HG02571 (cell line): ENCODE data around the gene PTPRN2.
"Not testable (repeated sequence)": the region's sequence is repeated elsewhere in the genome, so short reads cannot be mapped to it uniquely, and the experiment has no call there.

ENCODE experiments used
- ATAC-seq: cut with Tn5 transposase; IDR thresholded peaks from one replicate; pipeline ENCODE4 v1.9.1; 2021; ENCODE audit warnings: mild to moderate bottlenecking, moderate library complexity; ENCODE audit not compliant: unreplicated experiment

The PTPRN2 gene

DNA sequence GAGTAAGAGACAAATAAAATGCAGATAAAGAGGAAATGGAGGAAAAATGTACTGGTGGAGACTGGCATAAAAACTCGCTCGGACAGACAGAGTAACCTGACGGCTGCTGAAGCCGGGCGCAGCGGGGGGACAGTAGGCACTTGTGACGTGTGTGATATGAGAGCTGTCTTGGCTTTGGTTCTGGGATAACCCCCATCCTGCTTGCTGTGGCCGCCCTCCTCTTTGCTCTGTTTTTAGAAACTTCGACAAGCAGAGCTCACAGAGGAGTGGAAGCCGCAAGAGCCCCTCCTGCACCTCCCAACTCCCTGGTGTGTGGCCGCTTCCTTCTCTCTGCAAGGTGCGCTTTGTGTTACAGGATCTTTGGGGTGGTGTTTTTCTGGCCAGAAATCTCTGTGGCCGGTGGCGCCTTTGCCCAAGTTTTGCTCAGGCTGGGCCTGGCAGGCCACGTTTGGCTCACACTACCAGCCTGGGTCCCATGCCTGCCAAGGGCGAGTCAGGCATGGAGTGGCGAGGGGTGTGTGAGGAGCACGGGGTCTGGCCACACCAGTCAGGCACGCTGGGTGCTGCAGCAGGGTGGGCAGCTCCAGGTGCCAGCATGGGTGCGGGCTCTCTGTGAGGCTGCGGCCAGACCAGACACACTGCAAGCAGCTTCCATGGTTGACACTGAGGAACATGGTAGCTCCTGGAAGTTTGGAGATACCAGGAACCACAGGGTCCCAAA, 982.8 kb downstream of the PTPRN2 start:
- no peak for ATAC-seq

DNA sequence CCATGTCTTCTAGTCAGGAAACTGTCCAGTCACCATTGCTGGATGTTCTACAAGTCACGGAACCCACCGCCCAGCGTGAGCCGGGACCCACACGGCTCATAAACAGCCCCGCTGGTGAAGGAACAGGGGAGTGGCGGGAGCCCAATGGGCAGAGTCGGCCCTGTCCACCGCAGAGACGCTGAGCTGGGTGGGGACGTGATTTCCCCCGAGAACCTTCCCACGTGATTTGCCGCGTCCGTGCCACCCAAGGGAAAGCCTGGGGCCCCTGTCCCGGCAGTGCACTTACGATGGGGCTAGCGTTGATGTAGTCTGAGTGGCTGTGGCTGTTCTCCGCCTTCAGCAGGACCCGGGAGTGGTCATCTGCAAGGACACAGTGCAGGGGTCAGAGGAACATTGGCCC, 983.9 kb downstream of the PTPRN2 start:
- ATAC-seq = no peak

DNA sequence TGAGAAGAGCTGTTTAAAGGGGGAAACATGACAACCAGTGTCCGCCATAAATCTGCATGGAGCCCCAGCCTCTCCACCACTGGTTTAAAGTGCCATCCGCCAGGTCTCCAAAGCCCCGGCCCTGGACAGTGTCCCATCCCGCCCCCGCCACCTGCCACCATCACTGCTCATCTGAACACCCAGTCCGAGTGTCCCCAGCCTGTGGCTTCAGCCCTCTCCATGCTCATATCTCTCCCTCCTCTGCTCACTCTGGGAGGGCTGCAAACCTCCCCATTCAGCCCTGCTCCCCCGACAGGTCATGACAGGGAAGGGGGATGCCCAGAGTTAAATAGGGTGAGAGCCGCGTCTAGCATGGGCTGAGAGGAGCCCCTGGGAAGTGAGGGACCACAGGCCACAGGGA, 984.6 kb downstream of the PTPRN2 start:
- ATAC-seq = no peak

DNA sequence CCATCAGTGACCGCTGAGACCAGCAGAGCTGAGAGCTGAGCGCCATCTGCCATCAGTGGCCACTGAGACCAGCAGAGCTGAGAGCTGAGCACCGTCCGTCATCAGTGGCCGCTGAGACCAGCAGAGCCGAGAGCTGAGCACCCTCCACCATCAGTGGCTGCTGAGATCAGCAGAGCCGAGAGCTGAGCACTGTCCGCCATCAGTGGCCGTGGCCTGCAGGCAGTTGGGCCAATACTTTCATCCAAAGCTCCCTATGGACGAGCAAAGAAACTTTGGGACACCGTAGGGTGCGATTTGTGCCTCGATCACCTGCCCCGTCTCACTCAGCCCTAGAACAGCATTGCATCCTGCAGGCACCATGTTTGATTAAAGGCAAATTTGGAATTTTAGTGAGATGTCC, 985.0 kb downstream of the PTPRN2 start:
- no peak for ATAC-seq

DNA sequence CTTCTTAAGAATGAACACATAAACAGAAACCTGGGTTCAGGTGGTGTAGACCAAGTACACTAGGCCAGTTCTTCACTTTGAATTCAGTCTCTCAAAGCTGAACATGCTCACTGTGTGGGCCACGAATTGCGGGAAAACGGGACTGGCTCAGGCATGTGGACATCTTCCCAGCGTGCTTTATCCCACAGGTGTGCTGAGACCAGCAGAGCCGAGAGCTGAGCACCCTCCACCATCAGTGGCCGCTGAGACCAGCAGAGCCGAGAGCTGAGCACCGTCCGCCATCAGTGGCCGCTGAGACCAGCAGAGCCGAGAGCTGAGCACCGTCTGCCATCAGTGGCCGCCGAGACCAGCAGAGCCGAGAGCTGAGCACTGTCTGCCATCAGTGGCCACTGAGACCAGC, 985.5 kb downstream of the PTPRN2 start:
- ATAC-seq = no peak

DNA sequence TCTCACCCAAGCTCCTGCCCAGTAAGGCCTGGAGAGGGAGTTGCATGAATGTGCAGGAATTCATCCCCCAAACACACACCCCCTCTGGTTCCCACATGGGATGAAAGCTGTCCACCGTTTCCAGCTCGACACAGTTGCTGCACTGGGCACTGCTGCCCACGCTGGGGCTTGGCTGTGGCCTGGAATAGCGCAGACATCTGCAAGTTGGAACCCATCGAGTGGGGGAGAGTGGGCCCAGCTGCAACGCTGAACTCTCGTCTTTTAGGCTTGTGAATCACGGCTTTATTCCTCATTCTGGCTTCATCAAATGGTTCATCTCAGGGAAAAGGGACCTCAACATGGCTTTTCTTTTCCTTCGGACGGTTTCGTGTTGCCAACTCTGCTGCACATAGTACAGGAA, 986.1 kb downstream of the PTPRN2 start:
- no peak for ATAC-seq

DNA sequence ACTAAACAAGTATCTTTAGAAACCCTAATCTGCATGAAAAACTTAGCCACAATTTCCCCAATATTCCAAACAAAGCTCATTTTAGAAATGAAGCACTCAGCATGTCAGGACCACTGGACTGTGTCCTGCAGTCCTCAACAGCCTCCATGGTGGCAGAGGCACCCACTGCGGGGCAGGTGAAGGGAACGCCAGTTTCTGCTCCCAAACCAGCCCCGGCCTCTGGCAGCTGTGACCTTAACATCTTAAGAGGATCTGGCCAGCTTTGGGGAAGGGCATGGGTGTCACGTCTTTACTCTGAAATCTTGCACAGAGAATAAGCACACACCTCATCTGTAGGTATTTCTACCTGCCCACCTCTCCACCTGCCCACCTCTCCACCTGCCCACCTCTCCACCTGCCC, 988.1 kb downstream of the PTPRN2 start:
- no peak for ATAC-seq

DNA sequence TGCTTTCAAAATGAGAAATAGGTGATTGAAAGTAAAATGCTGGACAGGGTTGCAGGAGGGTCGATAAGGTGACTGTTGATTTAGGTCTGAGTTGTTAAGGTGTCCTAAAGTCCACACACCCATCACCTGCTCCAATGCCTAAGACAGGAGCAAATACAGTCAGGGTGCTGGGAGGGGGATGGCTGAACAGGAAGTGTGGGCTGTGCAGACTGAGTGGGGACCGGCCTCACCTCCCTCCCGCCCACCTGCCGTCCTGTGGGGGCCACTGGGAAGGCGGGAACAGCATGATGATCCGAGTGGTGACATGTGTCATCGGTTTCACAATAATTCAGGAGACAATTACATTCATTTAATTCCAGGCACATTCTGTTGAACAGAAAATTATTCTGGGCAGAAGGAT, 990.1 kb downstream of the PTPRN2 start:
- no peak for ATAC-seq

DNA sequence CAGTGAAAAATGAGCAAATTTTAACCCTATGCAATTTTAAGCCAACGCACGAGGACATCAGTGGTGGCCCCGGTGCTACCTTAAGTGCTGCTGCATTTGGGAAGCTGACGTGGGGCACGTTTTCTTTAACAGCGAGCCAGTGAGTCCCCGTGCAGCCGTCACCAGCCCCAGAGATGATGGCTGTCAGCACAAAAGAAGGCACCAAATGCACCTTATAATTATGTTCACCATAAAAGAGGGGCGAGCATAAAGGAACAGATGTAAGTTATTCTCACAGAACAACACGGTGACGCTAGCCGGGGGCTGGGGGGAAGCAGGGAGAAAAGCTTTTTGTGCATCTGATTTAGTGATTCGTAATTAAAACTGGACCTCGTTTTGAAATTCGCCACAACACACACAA, 990.7 kb downstream of the PTPRN2 start:
- ATAC-seq = no peak

DNA sequence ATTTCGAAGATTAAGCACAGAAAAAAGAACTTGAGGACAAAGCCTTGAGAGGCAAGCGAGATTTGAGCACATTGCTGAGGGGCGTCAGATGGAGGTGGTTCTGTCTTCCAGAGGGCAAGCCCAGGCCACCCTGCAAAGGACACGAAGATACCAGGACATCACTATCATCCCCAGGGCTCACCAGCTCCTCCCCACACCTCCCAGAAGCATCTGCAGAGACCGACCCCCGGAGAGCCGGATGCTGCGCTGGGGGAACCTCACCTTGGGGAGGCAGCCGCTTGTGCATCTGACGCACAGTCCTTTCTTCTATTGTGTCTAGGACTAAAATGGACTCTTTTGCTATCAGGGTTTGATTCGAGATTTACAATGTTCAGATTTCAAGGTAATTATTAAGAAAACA, 991.2 kb downstream of the PTPRN2 start:
- ATAC-seq = no peak

DNA sequence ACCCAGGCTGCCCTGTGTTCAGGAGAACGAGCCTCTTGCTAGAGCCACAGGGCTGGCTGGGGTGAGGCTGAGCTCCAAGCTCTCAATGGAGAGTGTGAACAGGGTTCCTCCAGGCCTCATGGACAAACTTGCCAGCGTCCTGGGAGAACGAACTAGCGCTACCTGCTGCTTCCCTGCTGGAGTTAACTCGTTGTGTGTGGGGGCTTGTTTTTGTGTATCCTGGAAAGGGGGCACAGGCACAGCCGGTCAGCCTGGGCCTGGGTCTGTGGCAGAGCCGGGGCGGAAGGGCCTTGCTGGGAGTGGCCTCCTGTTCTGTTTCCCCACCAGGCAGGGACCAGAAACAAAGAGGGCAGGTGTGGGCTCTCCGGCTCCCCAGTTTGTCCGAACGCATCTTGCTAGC, 991.6 kb downstream of the PTPRN2 start:
- ATAC-seq = no peak

DNA sequence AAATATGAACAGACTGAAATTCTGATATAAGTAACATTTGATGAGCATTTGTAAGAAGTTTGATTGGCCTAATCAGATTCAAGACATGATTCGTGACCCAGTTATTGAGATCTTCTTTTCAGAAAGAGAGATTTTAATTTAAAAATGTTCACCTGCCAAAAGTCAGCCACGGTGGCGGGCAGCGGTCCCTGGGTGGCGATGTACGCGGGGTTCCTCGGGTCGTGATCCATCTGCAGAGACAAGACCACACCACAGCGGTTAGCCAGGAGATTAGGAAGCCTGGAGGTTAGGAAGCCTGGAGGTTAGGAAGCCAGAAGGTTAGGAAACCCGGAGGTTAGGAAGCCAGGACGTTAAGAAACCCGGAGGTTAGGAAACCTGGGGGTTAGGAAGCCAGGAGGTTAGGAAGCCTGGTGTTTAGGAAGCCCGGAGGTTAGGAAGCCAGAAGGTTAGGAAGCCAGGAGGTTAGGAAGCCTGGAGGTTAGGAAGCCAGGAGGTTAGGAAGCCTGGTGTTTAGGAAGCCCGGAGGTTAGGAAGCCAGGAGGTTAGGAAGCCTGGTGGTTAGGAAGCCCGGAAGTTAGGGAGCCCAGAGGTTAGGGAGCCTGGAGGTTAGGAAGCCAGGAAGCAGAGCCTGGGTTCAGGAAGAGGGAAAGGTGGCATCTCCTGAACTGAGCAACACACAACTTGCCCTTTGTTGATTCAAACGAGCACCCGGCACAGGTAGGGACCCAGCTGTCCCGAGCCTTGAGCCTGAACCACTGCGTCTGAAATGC, 992.4 kb downstream of the PTPRN2 start:
- ATAC-seq = no peak

DNA sequence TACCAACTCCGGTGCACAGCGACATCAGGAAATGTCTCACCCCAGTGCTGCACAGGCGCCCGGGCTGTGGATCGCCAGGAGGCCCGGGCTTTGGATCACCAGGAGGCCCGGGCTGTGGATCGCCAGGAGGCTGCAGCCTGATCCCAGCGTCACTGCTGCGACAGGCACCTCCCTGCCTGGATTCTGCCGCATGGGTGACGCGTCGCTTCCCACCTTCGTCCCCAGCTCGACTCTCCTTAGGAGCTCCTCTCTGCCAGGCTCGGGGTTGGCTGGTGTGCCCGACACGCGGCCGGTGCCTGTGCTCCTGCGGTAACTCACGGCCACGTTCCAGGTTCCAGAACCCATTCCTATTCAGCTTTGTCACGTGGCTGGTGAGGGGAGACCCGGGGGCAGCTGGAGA, 993.3 kb downstream of the PTPRN2 start:
- ATAC-seq = no peak

DNA sequence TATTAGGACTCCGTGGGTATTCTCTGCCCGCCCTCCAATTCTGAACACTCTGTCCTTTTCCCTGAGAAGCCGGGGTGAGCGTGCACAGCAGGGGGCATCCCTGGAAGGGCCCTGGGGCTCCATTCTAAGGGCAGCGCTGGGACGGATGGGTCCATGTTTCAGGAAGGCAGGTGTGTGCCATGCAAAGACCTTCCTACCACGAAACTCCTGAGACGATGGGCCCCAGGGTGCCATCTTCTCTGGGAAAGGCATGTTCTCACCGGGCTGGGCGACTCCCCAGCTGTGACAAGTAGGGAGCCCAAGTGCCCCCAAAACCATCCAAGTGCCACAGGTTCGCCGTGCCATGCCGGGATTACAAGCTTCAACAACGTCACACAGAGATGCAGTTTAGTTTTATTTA, 994.1 kb downstream of the PTPRN2 start:
- no peak for ATAC-seq

DNA sequence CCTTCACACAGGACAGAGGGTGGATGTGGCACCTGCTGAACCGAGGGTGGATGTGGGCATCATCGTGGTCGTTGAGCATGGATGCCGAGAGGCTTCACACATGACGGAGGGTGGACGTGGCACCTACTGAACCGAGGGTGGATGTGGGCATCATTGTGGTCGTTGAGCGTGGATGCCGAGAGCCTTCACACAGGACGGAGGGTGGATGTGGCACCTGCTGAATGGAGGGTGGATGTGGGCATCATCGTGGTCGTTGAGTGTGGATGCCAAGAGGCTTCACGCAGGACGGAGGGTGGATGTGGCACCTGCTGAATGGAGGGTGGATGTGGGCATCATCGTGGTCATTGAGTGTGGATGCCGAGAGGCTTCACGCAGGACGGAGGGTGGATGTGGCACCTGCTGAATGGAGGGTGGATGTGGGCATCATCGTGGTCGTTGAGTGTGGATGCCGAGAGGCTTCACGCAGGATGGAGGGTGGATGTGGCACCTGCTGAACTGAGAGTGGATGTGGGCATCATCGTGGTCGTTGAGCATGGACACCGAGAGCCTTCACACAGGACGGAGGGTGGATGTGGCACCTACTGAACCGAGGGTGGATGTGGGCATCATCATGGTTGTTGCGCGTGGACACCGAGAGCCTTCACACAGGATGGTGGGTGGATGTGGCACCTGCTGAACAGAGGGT, 994.8 kb downstream of the PTPRN2 start:
- not testable (repeated sequence) for ATAC-seq

DNA sequence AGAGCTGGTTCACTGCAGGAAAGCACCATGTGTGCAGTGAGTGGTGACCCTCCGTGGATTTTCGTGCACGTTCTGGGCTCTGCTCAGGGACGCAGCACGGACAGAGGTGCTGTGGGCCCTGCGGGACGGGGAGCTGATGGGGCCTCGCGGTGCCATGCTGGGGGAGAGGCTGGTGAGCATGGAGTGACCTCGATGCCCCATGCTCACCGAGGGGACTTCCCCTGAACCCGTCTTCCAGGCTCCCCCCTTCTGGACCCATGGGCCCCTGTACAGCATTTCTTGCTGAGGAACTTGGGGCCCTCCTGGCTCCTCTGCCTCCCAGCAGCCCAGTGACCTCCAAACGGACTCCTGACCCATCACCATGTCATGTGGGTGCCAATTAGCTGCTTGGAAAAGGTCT, 997.1 kb downstream of the PTPRN2 start:
- no peak for ATAC-seq

DNA sequence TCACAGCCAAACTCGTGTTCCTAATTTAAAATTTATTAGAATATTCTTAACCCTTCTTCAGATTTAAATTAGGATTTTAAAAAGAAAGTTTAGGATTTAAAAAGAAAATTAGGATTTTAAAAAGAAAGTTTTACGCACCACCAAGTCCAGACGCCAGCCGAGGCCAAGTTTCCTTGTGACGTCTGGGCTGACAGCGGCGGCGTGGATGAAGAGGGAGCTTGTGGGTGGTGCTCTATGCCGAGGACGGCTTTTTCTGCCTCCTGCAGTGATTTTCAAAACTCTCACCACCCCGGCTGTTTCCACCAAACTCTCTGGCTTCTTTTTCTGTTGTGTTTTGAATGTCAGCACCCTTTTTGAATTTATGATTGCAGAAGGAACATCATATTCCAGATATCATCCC, 997.9 kb downstream of the PTPRN2 start:
- ATAC-seq = no peak

DNA sequence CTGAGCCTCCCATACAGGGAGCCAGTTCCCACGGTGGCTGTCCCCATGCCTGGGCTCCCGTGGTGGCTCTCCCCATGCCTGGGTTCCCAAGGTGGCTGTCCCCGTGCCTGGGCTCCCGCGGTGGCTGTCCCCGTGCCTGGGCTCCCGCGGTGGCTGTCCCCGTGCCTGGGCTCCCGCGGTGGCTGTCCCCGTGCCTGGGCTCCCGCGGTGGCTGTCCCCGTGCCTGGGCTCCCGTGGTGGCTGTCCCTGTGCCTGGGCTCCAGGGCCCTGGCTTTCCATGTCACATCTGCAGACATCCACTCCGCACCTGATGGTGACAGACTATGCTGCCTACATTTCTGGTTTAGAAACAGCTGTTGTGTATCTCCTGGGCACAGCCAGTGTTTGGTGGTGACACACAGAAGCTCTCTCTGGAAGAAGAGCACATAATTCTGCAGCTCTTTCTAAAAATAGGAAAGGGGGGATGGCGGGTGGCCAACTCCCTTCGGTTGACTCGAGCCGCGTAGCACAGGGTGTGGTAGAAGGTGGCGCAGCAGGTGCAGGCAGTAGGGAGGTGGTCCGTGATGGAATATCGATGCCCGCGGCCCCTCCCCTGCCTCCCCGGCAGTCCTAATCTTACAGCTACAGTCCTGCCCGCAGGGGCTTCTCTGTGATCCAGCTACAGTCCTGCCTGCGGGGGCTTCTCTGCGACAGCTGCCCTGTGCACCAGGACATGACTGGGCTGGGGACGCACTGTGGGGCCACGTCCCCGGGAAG, 999.6 kb downstream of the PTPRN2 start:
- no peak for ATAC-seq

DNA sequence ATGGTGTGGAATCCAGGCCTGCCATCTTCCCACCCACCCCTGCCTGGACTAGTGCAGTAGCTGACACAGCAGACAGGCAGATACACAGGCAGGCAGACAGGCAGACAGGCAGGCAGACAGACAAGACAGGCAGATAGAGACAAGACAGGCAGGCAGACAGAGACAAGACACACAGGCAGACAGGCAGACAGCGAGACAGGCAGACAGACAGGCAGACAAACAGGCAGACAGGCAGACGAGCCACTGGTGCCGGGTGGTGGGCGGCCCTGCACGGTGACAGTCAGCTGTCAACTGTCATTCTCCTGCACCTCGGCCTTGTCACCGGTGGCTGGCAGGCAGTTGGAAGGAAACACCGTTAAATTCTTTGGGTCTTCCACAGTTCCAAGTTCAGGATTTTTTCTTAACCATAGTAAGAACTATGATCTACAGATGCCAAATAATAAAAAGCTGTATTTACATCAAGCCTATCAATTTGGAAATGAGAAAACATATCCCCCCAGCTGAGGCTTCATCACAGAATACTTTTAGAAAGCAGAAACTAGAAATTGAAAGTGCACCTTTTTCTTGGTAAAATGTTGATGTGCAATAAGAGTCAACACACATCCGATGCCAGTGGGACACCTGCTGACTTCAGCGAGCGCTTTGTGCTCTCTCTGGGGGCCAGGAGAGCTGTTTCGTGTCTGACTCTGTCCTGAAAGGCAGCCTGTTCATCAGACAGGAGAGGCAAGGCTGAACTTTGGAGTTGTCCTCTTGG, 1000.4 kb downstream of the PTPRN2 start:
- no peak for ATAC-seq

DNA sequence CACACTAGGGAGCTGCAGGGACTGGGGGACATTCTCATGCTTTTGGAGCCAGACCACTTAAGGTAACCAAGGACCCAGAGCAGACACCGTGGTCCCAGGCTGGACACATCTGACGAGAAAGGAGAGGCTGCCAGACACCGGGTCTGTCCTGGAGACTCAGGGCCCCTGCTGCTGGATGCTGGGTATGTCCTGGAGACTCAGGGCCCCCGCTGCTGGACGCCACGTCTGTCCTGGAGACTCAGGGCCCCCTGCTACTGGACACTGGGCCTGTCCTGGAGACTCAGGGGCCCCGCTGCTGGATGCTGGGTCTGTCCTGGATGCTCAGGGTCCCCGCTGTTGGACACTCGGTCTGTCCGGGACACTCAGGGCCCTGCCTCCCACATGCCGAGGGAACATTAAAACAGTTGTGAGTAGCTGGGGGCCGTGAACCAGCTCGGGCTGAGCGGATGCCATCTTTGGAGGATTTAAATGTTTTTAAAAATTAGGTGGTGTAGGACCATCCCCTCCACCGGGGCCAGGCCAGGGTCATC, 1001.1 kb downstream of the PTPRN2 start:
- no peak for ATAC-seq
